HL-60/S4 treated with retinoic acid at 250 ng/mL for 4 days and 3 days (cell line): ENCODE data around the gene GYS1.
"Not testable (repeated sequence)": the region's sequence is repeated elsewhere in the genome, so short reads cannot be mapped to it uniquely, and the experiment has no call there.

Source experiments
- in situ Hi-C: fragments of 300-500 bp; cut with MboI; formaldehyde crosslinking; loops from 2 replicates; pipeline ENCODE4 v1.7.0; 2022; ENCODE audit warnings: low sequenced_read_pairs

Gene GYS1

GRCh38 chr19:48993175-48994034, at the start of gene GYS1, which contains the start of gene RUVBL2:
TSS of gene GYS1 (minus strand) at chr19:48993309. CDS start at chr19:48993112, 197 bp downstream.
TSS of gene RUVBL2 (plus strand) at chr19:48993887. CDS start at chr19:48993912, 25 bp downstream.
- in situ Hi-C loops, result no loop called here

GRCh38 chr19:49042666-49043065, 49.6 kb upstream of the GYS1 start:
- in situ Hi-C loops, result not testable (repeated sequence)

DNA sequence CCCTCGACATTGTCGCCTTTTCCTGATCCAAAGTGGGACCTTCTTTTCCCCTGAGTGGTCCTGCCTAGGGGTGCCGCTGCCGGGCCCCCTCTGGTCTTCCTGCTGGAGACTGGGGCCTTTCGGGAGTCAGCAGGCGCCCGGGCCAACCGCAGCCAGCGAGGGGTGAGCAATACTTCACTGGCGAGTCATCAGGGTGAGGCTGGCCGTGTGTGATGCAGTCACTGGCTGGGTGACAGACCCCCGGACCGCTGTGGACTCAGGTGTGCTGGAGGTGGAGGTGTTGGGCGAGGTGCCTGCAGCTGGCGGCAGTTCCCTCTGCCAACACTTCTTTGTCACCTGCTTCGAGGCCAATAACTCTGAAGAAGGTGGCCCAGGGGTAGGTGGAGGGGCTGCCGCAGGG, 49.1 kb upstream of the GYS1 start:
- in situ Hi-C loops, result no loop called here

GRCh38 chr19:49039736-49040135, 46.6 kb upstream of the GYS1 start:
- in situ Hi-C loops, result not testable (repeated sequence)

- in situ Hi-C loops, result not testable (repeated sequence)
Measured at GRCh38 chr19:49038557-49039276, 45.6 kb upstream of the GYS1 start.

DNA sequence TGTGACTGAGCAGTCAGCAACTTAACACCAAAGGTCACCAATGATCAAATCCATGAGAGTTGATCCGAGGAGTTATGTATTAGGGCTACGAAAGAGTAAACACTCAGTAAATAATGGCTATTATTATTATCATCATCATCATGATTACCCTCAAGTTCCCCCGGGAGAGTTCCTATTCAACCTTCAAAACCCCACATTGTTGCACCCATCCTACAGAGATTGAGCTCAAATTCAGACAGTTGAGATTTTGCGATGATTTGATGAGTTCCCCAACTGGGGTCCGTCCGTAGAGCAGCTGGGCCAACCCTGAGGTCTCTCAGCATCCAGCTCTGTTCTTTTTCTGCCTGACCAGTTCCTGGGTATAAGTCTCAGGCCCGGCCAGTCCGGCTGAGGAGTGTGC, 45.0 kb upstream of the GYS1 start:
- in situ Hi-C loops, result not testable (repeated sequence)

GRCh38 chr19:49036815-49037214, 43.7 kb upstream of the GYS1 start, which contains the start of gene CGB1:
TSS of gene CGB1 (minus strand) at chr19:49036895. CDS start at chr19:49036711, 184 bp downstream.
- in situ Hi-C loops, result not testable (repeated sequence)

DNA sequence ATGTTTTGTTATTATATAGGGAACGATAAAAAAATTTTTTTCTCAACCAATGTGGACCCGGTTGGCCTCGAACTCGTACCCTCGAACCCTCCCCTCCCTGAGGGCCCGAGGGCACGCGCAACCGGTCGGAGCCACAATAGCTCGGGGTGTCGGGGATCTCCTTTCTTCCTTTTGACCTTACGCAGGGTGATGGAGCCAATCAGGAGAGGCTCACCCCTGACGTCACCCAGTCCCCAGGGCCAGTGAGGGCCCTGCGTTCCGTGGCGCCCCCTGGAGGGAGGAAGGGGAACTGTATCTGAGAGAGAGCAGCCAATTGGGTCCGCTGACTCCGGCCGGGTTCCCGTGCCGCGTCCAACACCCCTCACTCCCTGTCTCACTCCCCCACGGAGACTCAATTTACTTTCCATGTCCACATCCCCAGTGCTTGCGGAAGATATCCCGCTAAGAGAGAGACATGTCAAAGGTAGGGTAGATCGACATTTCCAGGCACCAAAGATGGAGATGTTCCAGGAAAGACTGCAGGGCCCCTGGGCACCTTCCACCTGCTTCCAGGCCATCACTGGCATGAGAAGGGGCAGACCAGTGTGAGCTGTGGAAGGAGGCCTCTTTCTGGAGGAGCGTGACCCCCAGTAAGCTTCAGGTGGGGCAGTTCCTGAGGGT, 38.7 kb upstream of the GYS1 start, which contains the start of gene CGB2:
Gene CGB2, plus strand, starts transcription at position 249 of the 660 bp plus-strand sequence. Its CDS starts 206 bp downstream, at position 455.
- in situ Hi-C loops, result not testable (repeated sequence)

- in situ Hi-C loops, result not testable (repeated sequence)
Measured at GRCh38 chr19:49030323-49030722, 37.2 kb upstream of the GYS1 start.

DNA sequence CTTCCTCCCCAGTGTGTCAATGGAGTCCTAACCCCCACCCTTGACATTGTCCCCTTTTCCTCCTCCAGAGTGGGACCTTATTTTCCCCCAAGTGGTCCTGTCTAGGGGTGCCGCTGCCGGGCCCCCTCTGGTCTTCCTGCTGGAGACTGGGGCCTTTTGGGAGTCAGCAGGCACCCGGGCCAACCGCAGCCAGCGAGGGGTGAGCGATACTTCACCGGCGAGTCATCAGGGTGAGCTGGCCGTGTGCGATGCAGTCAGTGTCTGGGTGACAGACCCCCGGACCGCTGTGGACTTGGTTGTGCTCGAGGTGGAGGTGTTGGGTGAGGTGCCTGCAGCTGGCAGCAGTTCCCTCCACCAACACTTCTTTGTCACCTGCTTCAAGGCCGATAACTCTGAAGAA, 36.6 kb upstream of the GYS1 start:
- in situ Hi-C loops, result not testable (repeated sequence)

- in situ Hi-C loops, result not testable (repeated sequence)
Measured at GRCh38 chr19:49028686-49029085, 35.6 kb upstream of the GYS1 start.

- in situ Hi-C loops, result not testable (repeated sequence)
Measured at GRCh38 chr19:49025599-49025998, 32.5 kb upstream of the GYS1 start.

- in situ Hi-C loops, result not testable (repeated sequence)
Measured at GRCh38 chr19:49025088-49025487, 32.0 kb upstream of the GYS1 start.

DNA sequence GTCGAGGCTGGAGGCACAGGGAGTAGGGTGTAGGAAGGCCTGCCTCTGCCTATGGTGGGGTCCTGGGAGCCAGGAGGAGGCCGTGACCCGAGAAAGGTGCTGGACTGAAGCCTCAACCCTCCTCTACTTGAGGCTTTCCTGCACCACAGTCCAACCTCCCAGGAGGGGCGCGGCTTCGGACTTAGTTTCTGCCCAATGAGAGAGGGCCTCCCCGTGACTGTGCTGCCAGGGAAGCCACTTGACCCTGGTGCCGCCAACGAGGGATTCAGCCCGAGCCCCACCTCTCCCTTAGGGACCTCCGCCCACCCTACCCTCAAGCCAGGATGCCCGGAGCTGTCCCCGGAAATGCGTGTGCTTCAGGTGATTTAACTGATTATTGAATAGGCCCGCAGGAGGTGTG, 31.1 kb upstream of the GYS1 start, which contains the start of gene CGB3:
Gene CGB3, minus strand, starts transcription at position 101 of the 400 bp plus-strand sequence. CDS start 362 bp downstream, outside the sequence.
- in situ Hi-C loops, result not testable (repeated sequence)

GRCh38 chr19:49022116-49022515, 29.0 kb upstream of the GYS1 start:
- in situ Hi-C loops, result no loop called here

- in situ Hi-C loops, result no loop called here
Measured at GRCh38 chr19:49020931-49021895, 28.1 kb upstream of the GYS1 start.

DNA sequence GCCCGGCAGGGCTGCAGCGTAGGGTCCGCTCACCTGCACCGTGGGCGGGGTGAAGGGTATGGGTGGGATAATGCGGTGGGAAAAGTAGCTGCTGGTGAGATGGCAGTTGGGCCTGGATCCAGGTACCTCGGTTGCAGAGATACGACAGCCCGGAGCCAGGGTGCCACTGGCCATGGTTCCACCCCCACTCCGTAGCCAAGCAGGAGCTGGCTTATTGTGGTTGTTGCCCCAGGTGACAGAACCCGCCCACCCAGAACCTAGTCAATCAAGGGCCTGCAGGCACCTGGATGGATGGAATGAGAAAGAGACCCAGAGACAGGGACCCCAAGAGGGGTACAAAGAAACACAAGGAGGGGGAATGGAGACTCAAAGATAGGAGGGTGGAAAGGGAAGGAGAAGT, 27.2 kb upstream of the GYS1 start:
- in situ Hi-C loops, result no loop called here

DNA sequence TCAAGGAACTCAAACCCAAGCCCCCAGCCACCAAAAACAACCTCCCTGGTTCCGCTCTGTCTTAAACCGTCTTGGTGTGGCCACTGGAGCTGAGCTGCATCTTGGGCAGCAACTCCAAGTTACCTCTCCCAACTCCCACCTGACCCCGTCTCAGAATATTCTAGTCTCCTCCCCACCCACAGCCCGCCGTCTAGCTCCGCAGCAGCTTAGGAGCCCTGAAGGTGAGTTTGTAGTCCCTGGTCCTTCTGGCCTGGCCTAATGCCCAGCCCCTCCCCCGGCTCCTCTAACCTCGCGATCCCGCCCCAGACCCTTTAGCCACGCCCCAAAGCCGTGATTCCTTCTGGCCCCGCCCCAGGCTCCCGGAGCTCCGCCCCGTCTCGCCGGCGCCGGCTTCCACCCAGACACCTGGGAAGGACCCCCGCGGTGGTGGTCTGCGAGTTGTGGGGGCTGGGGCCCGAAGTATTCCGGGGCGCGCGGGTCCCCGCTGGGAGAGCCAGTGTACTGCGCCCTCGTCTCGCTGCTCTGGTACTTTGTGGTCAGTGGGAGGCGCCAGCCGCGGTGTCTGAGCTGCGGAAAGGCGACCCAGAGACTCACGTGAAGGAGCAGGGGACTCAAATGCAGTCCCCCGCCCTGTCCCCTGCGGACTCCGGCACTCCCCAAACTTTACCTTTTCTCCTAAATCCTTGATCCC, 26.3 kb upstream of the GYS1 start:
- in situ Hi-C loops, result no loop called here
